ENCODE results near the gene D2HGDH. TPM values are rescaled to one million over a fixed set of nuclear protein-coding genes. Genes with fewer than 3 reads are reported as not detected.

The D2HGDH gene
- total RNA-seq, 1 experiment from 2014 or later: 131 TPM

DNA sequence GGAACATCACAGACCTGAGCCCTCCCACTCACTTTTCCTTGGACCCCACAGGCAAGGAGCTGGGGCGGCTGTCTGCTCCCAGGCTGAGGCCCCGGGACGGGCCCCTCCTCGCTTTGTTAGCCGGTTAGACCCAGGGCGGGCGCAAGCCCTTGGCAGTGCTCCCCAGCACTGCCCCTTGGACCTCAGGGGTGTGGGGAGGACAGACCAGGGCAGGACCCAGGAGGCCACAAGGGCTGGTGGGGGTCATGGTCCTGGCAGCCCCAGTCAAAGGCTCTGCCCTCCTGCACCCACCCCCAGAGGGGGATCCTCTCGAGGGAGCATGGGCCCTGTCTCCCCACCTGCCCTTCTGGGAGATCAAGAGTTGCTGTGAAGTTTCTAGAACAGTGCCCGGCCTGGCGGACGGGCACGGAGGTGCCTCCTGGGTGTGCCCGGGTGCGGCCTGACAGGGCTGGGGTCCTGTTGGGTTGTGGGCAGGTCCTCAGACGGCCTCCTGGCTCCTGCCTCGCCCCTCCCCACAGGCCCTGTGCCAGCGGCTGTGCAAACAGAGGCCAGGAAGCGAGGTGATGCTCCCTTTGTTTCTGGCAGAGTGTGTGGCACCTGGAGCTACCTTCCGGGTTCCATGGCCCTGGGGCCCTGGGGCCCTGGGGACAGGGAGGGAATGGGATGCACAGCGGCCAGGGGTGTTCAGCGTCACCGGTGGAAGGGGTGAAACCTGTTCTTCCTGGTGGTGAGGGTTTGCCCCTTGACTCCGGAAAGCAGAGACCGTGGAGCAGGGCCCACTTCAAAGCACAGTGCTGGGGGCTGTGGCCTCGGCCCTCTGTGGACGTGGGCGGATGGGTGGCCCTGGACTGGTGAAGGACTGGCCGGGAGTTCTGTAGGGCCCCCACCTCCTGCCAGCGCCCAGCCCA, 39.3 kb downstream of the D2HGDH start:
- Histone ChIP-seq H3K27ac (no peak overlapping the region), H3K4me1 (replicated peaks; ENCODE audit: insufficient read depth) (peaks cover 18% of the 10 kb centered on the region), H3K79me2 (ENCODE audit: low read depth) (no peaks in the 10 kb centered on the region), H2AFZ (0 out of 2 replicates have a peak overlapping the region, but pooled peaks have one; percentile 5), H3K9me2 (ENCODE audit: insufficient read depth) (no peaks in the 10 kb centered on the region), H3F3A (ENCODE audit: insufficient read depth, low read depth) (0 out of 2 replicates have a peak, but pooled peaks cover 5% of the 10 kb centered on the region), H3K27me3 (ENCODE audit: insufficient read depth, low read depth) (no peaks in the 10 kb centered on the region), H3K4me3 (no peak overlapping the region), H3K9me3 (ENCODE audit: insufficient read depth, low read depth) (no peaks in the 10 kb centered on the region), H3K36me3 (ENCODE audit: low read depth) (no peaks in the 10 kb centered on the region), H4K20me1 (ENCODE audit: insufficient read depth) (no peaks in the 10 kb centered on the region), H3K4me2 (peak overlapping the region; percentile 54)
- TF ChIP-seq, protein P1, sequence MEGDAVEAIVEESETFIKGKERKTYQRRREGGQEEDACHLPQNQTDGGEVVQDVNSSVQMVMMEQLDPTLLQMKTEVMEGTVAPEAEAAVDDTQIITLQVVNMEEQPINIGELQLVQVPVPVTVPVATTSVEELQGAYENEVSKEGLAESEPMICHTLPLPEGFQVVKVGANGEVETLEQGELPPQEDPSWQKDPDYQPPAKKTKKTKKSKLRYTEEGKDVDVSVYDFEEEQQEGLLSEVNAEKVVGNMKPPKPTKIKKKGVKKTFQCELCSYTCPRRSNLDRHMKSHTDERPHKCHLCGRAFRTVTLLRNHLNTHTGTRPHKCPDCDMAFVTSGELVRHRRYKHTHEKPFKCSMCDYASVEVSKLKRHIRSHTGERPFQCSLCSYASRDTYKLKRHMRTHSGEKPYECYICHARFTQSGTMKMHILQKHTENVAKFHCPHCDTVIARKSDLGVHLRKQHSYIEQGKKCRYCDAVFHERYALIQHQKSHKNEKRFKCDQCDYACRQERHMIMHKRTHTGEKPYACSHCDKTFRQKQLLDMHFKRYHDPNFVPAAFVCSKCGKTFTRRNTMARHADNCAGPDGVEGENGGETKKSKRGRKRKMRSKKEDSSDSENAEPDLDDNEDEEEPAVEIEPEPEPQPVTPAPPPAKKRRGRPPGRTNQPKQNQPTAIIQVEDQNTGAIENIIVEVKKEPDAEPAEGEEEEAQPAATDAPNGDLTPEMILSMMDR (conservative IDR thresholded peaks at IDR 0.05): no peak
- TF ChIP-seq EZH2 (IDR thresholded peaks at IDR 0.05; ENCODE audit: low read depth): no peak
- POLR2A ChIA-PET (ENCODE audit: unreplicated experiment): interaction anchor here (0.5 to 0.6 kb wide), 3 partner anchors 15 to 66 kb away, joined by 3 to 5 read pairs (median 3); partner anchors contain the start of gene NEU4
- intact Hi-C loops (cut with micrococcal nuclease; ENCODE audit: unreplicated experiment): loop anchor here (2.0 kb wide), 2 partner anchors 17 to 71 kb away; no protein-coding TSS in a partner anchor
- BruUV-seq (replicated peaks): no TSS peak
- DNase-seq: peak; percentile 66 to 91
- CTCF ChIA-PET: no interaction called here

DNA sequence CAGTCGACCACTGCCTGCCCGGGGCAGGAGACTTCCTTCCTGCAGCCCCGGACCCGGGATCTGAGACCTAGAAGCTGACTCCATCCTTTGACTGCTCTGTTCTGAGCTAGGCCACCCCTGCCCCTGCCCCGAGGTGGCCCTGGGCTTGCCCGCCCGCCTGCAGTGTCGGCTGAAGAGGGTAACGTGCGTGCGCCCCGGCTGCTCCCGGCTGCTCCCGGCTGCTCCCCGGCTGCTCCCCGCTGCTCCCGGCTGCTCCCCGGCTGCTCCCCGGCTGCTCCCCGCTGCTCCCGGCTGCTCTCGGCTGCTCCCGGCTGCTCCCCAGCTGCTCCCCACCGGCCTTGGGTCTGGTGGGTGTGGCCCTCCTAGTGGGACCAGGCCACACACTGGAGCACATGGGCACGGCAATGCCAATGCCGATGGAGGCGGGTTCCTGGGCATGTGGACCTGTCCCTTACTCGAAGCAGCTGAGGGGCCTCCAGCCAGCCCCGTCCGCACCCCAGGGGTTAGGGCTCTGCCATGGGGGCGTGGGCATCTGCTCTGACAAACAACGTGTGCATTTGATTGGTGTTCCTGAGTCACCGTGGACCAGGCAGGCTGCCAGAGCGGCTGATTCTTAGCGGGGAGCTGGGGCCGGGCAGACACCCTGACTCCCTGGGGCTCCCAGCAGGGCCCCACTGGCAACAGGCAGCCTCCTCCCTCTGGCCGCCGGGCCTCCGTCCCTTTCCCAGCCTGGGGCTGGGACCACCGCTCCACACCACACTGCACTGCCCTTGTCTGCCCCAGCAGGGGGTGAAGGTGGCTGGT, 40.2 kb downstream of the D2HGDH start:
- Histone ChIP-seq H3F3A (ENCODE audit: insufficient read depth, low read depth) (0 out of 2 replicates have a peak, but pooled peaks cover 5% of the 10 kb centered on the region), H3K79me2 (ENCODE audit: low read depth) (no peaks in the 10 kb centered on the region), H3K4me3 (no peak overlapping the region), H4K20me1 (ENCODE audit: insufficient read depth) (no peaks in the 10 kb centered on the region), H3K9me3 (ENCODE audit: insufficient read depth, low read depth) (no peaks in the 10 kb centered on the region), H3K36me3 (ENCODE audit: low read depth) (no peaks in the 10 kb centered on the region), H3K9me2 (ENCODE audit: insufficient read depth) (no peaks in the 10 kb centered on the region), H3K27me3 (ENCODE audit: insufficient read depth, low read depth) (no peaks in the 10 kb centered on the region), H3K27ac (no peak overlapping the region), H3K4me1 (replicated peaks; ENCODE audit: insufficient read depth) (peaks cover 18% of the 10 kb centered on the region), H3K4me2 (peak overlapping the region; percentile 54), H2AFZ (0 out of 2 replicates have a peak overlapping the region, but pooled peaks have one; percentile 5)
- BruUV-seq (replicated peaks): no TSS peak
- intact Hi-C loops (cut with micrococcal nuclease; ENCODE audit: unreplicated experiment): loop anchor here (2.0 kb wide), 2 partner anchors 16 to 70 kb away; no protein-coding TSS in a partner anchor
- ChIA-PET CTCF (no interaction called here), POLR2A (ENCODE audit: unreplicated experiment) (interaction anchor here (0.6 kb wide), 3 partner anchors 18 to 460 kb away, joined by 3 to 8 read pairs (median 5); no protein-coding TSS in a partner anchor)
- no peak for TF ChIP-seq EZH2 (IDR thresholded peaks at IDR 0.05; ENCODE audit: low read depth)
- TF ChIP-seq, protein P1 (conservative IDR thresholded peaks at IDR 0.05): no peak
- DNase-seq: peak; percentile 64 to 91
